Stimulated activated CD8-positive, alpha-beta memory T cell treated with anti-CD3 and anti-CD28 coated beads, Interleukin-4, amount 100 ng/mL, for 48 hours (primary cell): ENCODE measurements around the gene NCBP2L.
"Not testable (repeated sequence)": the region's sequence is repeated elsewhere in the genome, so short reads cannot be mapped to it uniquely, and the experiment has no call there.

Source experiments
- DNase-seq: peaks from one replicate; pipeline ENCODE4 v3.0.0-alpha.2; 2020

The NCBP2L gene

GRCh38 chrX:107753187-107753586, 24.3 kb upstream of the NCBP2L start:
- DNase-seq, result no peak

GRCh38 chrX:107755721-107756120, 21.8 kb upstream of the NCBP2L start:
- no peak for DNase-seq

GRCh38 chrX:107758231-107758766, 19.2 kb upstream of the NCBP2L start:
- no peak for DNase-seq

GRCh38 chrX:107760304-107761077, 17.0 kb upstream of the NCBP2L start:
- no peak for DNase-seq

- DNase-seq, result no peak
Observed at GRCh38 chrX:107763647-107764046, 13.9 kb upstream of the NCBP2L start.

- no peak for DNase-seq
Observed at GRCh38 chrX:107764845-107765608, 12.5 kb upstream of the NCBP2L start.

- no peak for DNase-seq
Observed at GRCh38 chrX:107766470-107767150, 10.9 kb upstream of the NCBP2L start.

GRCh38 chrX:107768051-107768450, 9.5 kb upstream of the NCBP2L start:
- no peak for DNase-seq

- no peak for DNase-seq
Observed at GRCh38 chrX:107769581-107770317, 7.8 kb upstream of the NCBP2L start.

GRCh38 chrX:107773206-107773605, 4.3 kb upstream of the NCBP2L start:
- DNase-seq, result no peak

- DNase-seq, result no peak
Observed at GRCh38 chrX:107773906-107774435, 3.6 kb upstream of the NCBP2L start.

GRCh38 chrX:107775000-107775733, 2.4 kb upstream of the NCBP2L start:
- DNase-seq, result no peak

- DNase-seq, result peak; percentile 65
Observed at GRCh38 chrX:107775734-107776511, 1.6 kb upstream of the NCBP2L start, which contains the start of gene TSC22D3. Gene TSC22D3, minus strand, starts transcription at chrX:107775787. Its CDS starts 368 bp downstream, at chrX:107775419.

- DNase-seq, result peak; percentile 75
Observed at GRCh38 chrX:107776649-107777535, 641 bp upstream of the NCBP2L start.

- no peak for DNase-seq
Observed at GRCh38 chrX:107780525-107780924, 3.0 kb downstream of the NCBP2L start.

- DNase-seq, result no peak
Observed at GRCh38 chrX:107787827-107788226, 10.3 kb downstream of the NCBP2L start.

GRCh38 chrX:107804427-107804826, 26.9 kb downstream of the NCBP2L start:
- DNase-seq, result no peak

GRCh38 chrX:107805179-107805578, 27.6 kb downstream of the NCBP2L start:
- DNase-seq, result no peak

- DNase-seq, result not testable (repeated sequence)
Observed at GRCh38 chrX:107810053-107810452, 32.5 kb downstream of the NCBP2L start.
